MM.1S (cell line): Measurements from ENCODE around the gene PREP.

Experiments
- DNase-seq: peaks from one replicate; pipeline ENCODE4 v3.0.0-alpha.2; 2015
- H2AFZ ChIP-seq: fragments of 300-600 bp; sonication (generic); 2 replicates; pipeline ENCODE4 v1.6.0; 2016; ENCODE audit warnings: antibody characterized with exemption, low read length
- H3F3A ChIP-seq: fragments of 300-600 bp; sonication (generic); 2 replicates; pipeline ENCODE4 v1.6.1; 2016; ENCODE audit warnings: mild to moderate bottlenecking, antibody characterized with exemption, low read length, moderate library complexity, mixed read lengths; ENCODE audit not compliant: insufficient read depth
- H3K27ac ChIP-seq: fragments of 300-600 bp; sonication (generic); 2 replicates; pipeline ENCODE4 v1.5.1; 2016; ENCODE audit warnings: mild to moderate bottlenecking, low read length
- H3K27me3 ChIP-seq: fragments of 300-600 bp; sonication (generic); replicated peaks from 2 replicates; pipeline ENCODE4 v1.6.0; 2016; ENCODE audit warnings: low read length; ENCODE audit not compliant: insufficient read depth
- H3K36me3 ChIP-seq: fragments of 300-600 bp; sonication (generic); replicated peaks from 2 replicates; pipeline ENCODE4 v1.6.1; 2016; ENCODE audit warnings: mild to moderate bottlenecking, low read length, mixed read lengths; ENCODE audit not compliant: insufficient read depth
- H3K4me1 ChIP-seq: fragments of 300-600 bp; sonication (generic); 2 replicates; pipeline ENCODE4 v1.6.1; 2016; ENCODE audit warnings: low read length, mixed read lengths
- H3K4me2 ChIP-seq: fragments of 300-600 bp; sonication (generic); 2 replicates; pipeline ENCODE4 v1.6.0; 2016; ENCODE audit warnings: low read depth, low read length
- H3K4me3 ChIP-seq: fragments of 300-600 bp; sonication (generic); 2 replicates; pipeline ENCODE4 v1.5.1; 2016; ENCODE audit warnings: low read length, mixed read lengths
- H3K79me2 ChIP-seq: fragments of 300-600 bp; sonication (generic); 2 replicates; pipeline ENCODE4 v1.6.1; 2016; ENCODE audit warnings: mixed run types, low read length, mixed read lengths
- H3K9ac ChIP-seq: fragments of 300-600 bp; sonication (generic); 2 replicates; pipeline ENCODE4 v1.6.1; 2016; ENCODE audit warnings: low read length, mixed read lengths
- H3K9me2 ChIP-seq: fragments of 300-600 bp; sonication (generic); replicated peaks from 2 replicates; pipeline ENCODE4 v1.6.1; 2016; ENCODE audit warnings: mild to moderate bottlenecking, low read length, mixed read lengths; ENCODE audit not compliant: insufficient read depth
- H3K9me3 ChIP-seq: fragments of 300-600 bp; sonication (generic); replicated peaks from 2 replicates; pipeline ENCODE4 v1.6.1; 2016; ENCODE audit warnings: mild to moderate bottlenecking, low read length, mixed read lengths; ENCODE audit not compliant: insufficient read depth
- H4K20me1 ChIP-seq: fragments of 300-600 bp; sonication (generic); 2 replicates; pipeline ENCODE4 v1.6.1; 2016; ENCODE audit warnings: mild to moderate bottlenecking, low read length, moderate library complexity, mixed read lengths; ENCODE audit not compliant: insufficient read depth
- EZH2 ChIP-seq: fragments of 300-600 bp; sonication (generic); optimal IDR thresholded peaks from 2 replicates; pipeline ENCODE3; 2017; ENCODE audit warnings: low read depth, mild to moderate bottlenecking, antibody characterized with exemption, low read length, mixed read lengths
- EZH2phosphoT487 ChIP-seq: fragments of 300-600 bp; sonication (generic); IDR thresholded peaks from 2 replicates; pipeline ENCODE4 v1.6.1; 2018; ENCODE audit warnings: antibody characterized with exemption, low read length
- TF ChIP-seq, protein P1 (sequence below): fragments of 300-600 bp; sonication (generic); IDR thresholded peaks from 2 replicates; pipeline ENCODE4 v1.5.1; 2016; ENCODE audit warnings: antibody characterized with exemption, low read length, mixed read lengths

Gene PREP

GRCh38 chr6:105294129-105294528 is 108.8 kb downstream of the PREP start:
- no peak for DNase-seq
- Histone ChIP-seq H3K9ac (no peak overlapping the region), H3K9me2 (no peaks in the 10 kb centered on the region), H3K27ac (no peak overlapping the region), H3K36me3 (no peaks in the 10 kb centered on the region), H3K9me3 (no peaks in the 10 kb centered on the region), H4K20me1 (no peaks in the 10 kb centered on the region), H3K4me2 (no peak overlapping the region), H3K79me2 (no peaks in the 10 kb centered on the region), H3F3A (no peaks in the 10 kb centered on the region), H3K4me1 (no peaks in the 10 kb centered on the region), H2AFZ (no peak overlapping the region), H3K4me3 (no peak overlapping the region), H3K27me3 (no peaks in the 10 kb centered on the region)
- TF ChIP-seq, protein P1, sequence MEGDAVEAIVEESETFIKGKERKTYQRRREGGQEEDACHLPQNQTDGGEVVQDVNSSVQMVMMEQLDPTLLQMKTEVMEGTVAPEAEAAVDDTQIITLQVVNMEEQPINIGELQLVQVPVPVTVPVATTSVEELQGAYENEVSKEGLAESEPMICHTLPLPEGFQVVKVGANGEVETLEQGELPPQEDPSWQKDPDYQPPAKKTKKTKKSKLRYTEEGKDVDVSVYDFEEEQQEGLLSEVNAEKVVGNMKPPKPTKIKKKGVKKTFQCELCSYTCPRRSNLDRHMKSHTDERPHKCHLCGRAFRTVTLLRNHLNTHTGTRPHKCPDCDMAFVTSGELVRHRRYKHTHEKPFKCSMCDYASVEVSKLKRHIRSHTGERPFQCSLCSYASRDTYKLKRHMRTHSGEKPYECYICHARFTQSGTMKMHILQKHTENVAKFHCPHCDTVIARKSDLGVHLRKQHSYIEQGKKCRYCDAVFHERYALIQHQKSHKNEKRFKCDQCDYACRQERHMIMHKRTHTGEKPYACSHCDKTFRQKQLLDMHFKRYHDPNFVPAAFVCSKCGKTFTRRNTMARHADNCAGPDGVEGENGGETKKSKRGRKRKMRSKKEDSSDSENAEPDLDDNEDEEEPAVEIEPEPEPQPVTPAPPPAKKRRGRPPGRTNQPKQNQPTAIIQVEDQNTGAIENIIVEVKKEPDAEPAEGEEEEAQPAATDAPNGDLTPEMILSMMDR: no peak
- no peak for TF ChIP-seq EZH2
- TF ChIP-seq EZH2phosphoT487: no peak

DNA sequence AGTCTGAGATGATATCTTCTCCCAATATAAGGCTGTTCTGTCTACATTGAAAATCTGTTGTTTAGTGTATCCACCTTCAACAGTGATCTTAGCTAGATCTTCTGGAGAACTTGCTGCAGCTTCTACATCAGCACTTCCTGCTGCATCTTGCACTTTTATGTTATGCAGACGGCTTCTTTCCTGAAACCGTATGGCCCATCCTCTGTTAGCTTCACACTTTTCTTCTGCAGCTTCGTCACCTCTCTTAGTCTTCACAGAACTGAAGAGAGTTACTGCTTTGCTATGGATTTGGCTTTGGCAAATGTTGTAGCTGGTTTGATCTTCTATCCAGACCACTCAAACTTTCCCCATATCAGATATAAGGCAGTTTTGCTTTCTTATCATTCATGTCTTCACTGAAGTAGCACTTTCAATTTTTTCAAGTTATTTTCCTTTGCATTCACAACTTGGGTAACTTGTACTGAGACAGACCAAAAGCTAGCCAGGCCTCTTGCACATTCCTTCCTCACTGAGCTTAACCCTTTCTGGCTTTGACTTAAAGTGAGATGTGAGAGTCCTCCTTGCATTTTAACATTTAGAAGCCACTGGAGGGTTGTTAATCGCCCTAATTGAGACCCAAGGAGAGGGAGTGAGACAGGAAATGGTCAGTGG is 110.1 kb downstream of the PREP start:
- Histone ChIP-seq H3K4me2 (no peak overlapping the region), H3K9me2 (no peaks in the 10 kb centered on the region), H3K36me3 (no peaks in the 10 kb centered on the region; the same call in 1 of the 2 replicates), H3K4me1 (no peaks in the 10 kb centered on the region), H3K79me2 (no peaks in the 10 kb centered on the region), H3K4me3 (no peak overlapping the region), H3K27ac (no peak overlapping the region), H3K9ac (no peak overlapping the region), H2AFZ (no peak overlapping the region), H4K20me1 (no peaks in the 10 kb centered on the region), H3K9me3 (no peaks in the 10 kb centered on the region), H3K27me3 (no peaks in the 10 kb centered on the region), H3F3A (no peaks in the 10 kb centered on the region)
- TF ChIP-seq, protein P1: no peak
- no peak for TF ChIP-seq EZH2
- no peak for TF ChIP-seq EZH2phosphoT487
- DNase-seq: no peak

- Histone ChIP-seq H3K9me3 (no peaks in the 10 kb centered on the region), H3F3A (no peaks in the 10 kb centered on the region), H3K36me3 (no peaks in the 10 kb centered on the region; the same call in 1 of the 2 replicates), H3K4me3 (no peak overlapping the region), H3K27me3 (no peaks in the 10 kb centered on the region), H3K4me1 (no peaks in the 10 kb centered on the region), H3K9ac (no peak overlapping the region), H3K79me2 (no peaks in the 10 kb centered on the region), H3K9me2 (no peaks in the 10 kb centered on the region), H3K4me2 (no peak overlapping the region), H2AFZ (no peak overlapping the region), H3K27ac (no peak overlapping the region), H4K20me1 (no peaks in the 10 kb centered on the region)
- TF ChIP-seq EZH2 (no peak), EZH2phosphoT487 (no peak)
- TF ChIP-seq, protein P1: no peak
- no peak for DNase-seq
Observed at GRCh38 chr6:105291525-105291924, 111.4 kb downstream of the PREP start.
